ENCODE data around the gene GPR108.
"Not testable (repeated sequence)": the region's sequence is repeated elsewhere in the genome, so short reads cannot be mapped to it uniquely, and the experiment has no call there.

GPR108 gene

DNA sequence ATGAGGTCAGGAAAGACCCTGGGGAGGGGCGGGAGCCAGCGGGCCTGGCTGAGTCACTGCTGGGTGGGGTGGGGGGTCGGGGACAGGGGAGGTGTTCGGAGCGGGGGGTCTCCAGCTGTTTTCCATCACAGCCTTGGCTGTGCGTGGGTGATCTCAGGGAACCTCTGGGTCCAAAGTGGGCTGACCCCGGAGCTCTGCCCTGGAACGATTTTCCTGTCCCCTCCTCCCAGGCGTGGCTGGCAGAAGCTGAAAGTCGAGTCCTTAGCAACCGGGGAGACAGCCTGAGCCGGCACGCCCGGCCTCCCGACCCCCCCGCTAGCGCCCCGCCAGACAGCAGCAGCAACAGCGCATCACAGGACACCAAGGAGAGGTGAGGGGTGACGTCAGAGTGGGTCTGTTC lies 12.7 kb upstream of the GPR108 start:
- H3K4me3 Mint-ChIP-seq, result no peak overlapping the region
- no peaks in the 10 kb centered on the region for H3K9me3 Mint-ChIP-seq
- H3K27me3 Mint-ChIP-seq (ENCODE audit: low read depth), result no peaks in the 10 kb centered on the region
- H3K4me1 Mint-ChIP-seq (ENCODE audit: low read depth), result peaks cover 13% of the 10 kb centered on the region
- no peak overlapping the region for H3K27ac Mint-ChIP-seq
- H3K36me3 Mint-ChIP-seq (ENCODE audit: low read depth), result peaks cover 43% of the 10 kb centered on the region

DNA sequence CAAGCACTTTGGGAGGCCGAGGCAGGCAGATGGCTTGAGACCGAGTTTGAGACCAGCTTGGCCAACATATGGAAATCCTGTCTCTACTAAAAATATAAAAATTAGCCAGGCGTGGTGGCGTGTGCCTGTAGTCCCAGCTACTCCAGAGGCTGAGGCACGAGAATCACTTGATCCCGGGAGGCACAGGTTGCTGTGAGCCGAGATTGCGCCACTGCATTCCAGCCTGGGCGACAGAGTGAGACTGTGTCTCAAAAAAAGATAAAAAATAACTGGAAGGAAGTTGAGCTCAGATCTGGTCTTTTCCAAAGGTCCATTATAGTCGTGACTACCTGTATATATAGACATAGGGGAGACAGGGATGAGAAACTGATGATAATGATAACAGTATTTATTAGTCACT lies 11.2 kb upstream of the GPR108 start:
- peaks cover 44% of the 10 kb centered on the region for H3K36me3 Mint-ChIP-seq (ENCODE audit: low read depth)

GRCh38 chr19:6745965-6746364 lies 8.6 kb upstream of the GPR108 start:
- Mint-ChIP-seq H3K9me3 (no peaks in the 10 kb centered on the region), H3K36me3 (ENCODE audit: low read depth) (peaks cover 38% of the 10 kb centered on the region), H3K4me1 (ENCODE audit: low read depth) (peaks cover 19% of the 10 kb centered on the region), H3K4me3 (no peak overlapping the region), H3K27me3 (ENCODE audit: low read depth) (no peaks in the 10 kb centered on the region), H3K27ac (no peak overlapping the region)

More for the DNA sequence above, 11.2 kb upstream of the GPR108 start:
- H3K4me3 Mint-ChIP-seq; H3K27me3 Mint-ChIP-seq (ENCODE audit: low read depth); H3K27ac Mint-ChIP-seq; H3K9me3 Mint-ChIP-seq: not testable (repeated sequence)
- peaks cover 16% of the 10 kb centered on the region for H3K4me1 Mint-ChIP-seq (ENCODE audit: low read depth)

- no peak overlapping the region for H3K4me3 Mint-ChIP-seq
- peak overlapping the region; percentile 57 for H3K27ac Mint-ChIP-seq
- peaks cover 20% of the 10 kb centered on the region for H3K4me1 Mint-ChIP-seq (ENCODE audit: low read depth)
- H3K9me3 Mint-ChIP-seq, result no peaks in the 10 kb centered on the region
- peaks cover 32% of the 10 kb centered on the region for H3K36me3 Mint-ChIP-seq (ENCODE audit: low read depth)
- H3K27me3 Mint-ChIP-seq (ENCODE audit: low read depth), result no peaks in the 10 kb centered on the region
These were observed 7.3 kb upstream of the GPR108 start for GRCh38 chr19:6744381-6745301.

- Mint-ChIP-seq H3K27ac (peak overlapping the region; percentile 57), H3K36me3 (ENCODE audit: low read depth) (peaks cover 29% of the 10 kb centered on the region), H3K9me3 (no peaks in the 10 kb centered on the region)
These were observed 6.5 kb upstream of the GPR108 start for GRCh38 chr19:6743714-6744380.

GRCh38 chr19:6743066-6743465 lies 5.7 kb upstream of the GPR108 start:
- H3K27ac Mint-ChIP-seq, result no peak overlapping the region
- peaks cover 23% of the 10 kb centered on the region for H3K36me3 Mint-ChIP-seq (ENCODE audit: low read depth)
- no peak overlapping the region for H3K4me3 Mint-ChIP-seq
- no peaks in the 10 kb centered on the region for H3K27me3 Mint-ChIP-seq (ENCODE audit: low read depth)
- no peaks in the 10 kb centered on the region for H3K9me3 Mint-ChIP-seq
- peaks cover 31% of the 10 kb centered on the region for H3K4me1 Mint-ChIP-seq (ENCODE audit: low read depth)

More at GRCh38 chr19:6743714-6744380, 6.5 kb upstream of the GPR108 start:
- H3K27me3 Mint-ChIP-seq (ENCODE audit: low read depth), result no peaks in the 10 kb centered on the region
- no peak overlapping the region for H3K4me3 Mint-ChIP-seq
- H3K4me1 Mint-ChIP-seq (ENCODE audit: low read depth), result peaks cover 25% of the 10 kb centered on the region

- Mint-ChIP-seq H3K4me1 (ENCODE audit: low read depth) (peaks cover 42% of the 10 kb centered on the region), H3K27me3 (ENCODE audit: low read depth) (no peaks in the 10 kb centered on the region), H3K36me3 (ENCODE audit: low read depth) (peaks cover 25% of the 10 kb centered on the region), H3K27ac (peak overlapping the region; percentile 55), H3K9me3 (no peaks in the 10 kb centered on the region), H3K4me3 (peak overlapping the region; percentile 84)
These were observed 3.4 kb upstream of the GPR108 start for GRCh38 chr19:6740589-6741343.

DNA sequence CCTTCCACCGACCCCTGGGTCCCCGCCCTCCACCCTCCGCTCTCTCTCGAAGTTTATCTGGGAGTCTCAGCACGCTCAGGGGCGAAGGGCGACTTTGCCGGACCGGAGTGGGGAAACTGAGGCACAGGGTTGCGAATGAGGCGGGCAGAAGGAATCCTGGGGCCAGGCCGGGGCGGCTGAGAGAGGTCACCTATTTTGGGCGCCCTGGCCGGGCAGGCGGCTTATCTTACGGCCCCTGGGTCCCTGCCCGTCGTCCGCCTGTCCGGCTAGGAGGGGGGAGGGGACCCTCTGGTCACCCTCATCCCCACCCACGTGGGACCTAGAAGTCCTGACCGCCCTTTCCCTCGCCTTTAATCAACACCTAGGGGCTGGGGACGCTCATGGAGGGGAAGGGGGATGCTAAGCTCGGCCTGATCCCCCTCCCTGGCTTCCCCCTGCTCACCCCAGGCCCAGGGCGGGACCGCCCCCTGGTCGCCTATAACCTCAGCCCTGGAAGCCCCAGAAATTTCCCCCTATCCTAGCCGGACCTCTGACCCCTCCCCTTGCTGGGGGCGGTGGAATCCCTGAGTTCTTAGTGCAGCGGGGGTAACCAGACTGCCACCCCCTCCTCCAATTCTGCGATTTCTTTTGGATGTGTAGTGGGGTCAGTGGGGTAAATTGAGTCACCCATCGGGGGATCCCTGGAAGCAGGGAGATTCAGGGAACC lies 2.7 kb upstream of the GPR108 start:
- Mint-ChIP-seq H3K9me3 (no peaks in the 10 kb centered on the region), H3K27ac (peak overlapping the region; percentile 71), H3K36me3 (ENCODE audit: low read depth) (peaks cover 20% of the 10 kb centered on the region), H3K27me3 (ENCODE audit: low read depth) (no peaks in the 10 kb centered on the region), H3K4me1 (ENCODE audit: low read depth) (peaks cover 43% of the 10 kb centered on the region), H3K4me3 (peak overlapping the region; percentile 84)

- H3K36me3 Mint-ChIP-seq (ENCODE audit: low read depth), result peaks cover 20% of the 10 kb centered on the region
- H3K27ac Mint-ChIP-seq, result peak within 1 kb of the TSS; percentile 100
- no peaks in the 10 kb centered on the region for H3K9me3 Mint-ChIP-seq
- H3K4me1 Mint-ChIP-seq (ENCODE audit: low read depth), result peaks cover 43% of the 10 kb centered on the region
- H3K4me3 Mint-ChIP-seq, result peak within 1 kb of the TSS; percentile 97
- H3K27me3 Mint-ChIP-seq (ENCODE audit: low read depth), result no peaks in the 10 kb centered on the region
These were observed 2.1 kb upstream of the GPR108 start, which contains the start of gene TRIP10 for GRCh38 chr19:6739390-6739882. Gene TRIP10, plus strand, starts transcription at chr19:6739680. Its CDS starts 82 bp downstream, at chr19:6739762.

DNA sequence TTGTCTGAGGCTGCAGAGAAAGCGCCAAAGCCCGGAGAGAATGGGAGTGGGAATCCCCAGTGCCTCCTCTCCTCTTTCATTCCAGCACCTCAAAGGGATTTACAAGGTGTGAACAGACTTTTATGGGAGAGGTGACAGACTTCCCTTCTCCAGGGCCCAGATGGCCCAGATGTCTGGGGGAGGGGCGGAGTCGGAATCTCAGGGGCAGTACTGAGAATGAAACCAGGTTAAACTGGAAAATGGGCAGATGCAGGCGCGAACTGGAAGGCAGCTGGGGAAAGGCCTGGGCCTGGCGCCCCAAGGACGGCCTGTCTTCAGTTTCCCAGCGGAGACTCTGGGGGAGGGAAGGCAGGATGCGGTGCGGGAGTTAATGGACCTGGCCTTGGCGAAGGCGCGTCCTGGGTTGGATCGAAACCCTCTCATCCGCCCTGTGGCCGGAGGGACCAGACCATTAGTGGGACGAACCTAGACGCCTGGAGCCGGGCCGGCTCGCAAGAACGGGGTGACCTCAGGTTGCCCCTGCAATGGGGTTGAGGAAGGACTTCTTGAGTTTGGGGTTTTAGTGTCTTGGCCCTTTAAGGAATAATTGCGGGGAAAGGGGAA lies 1.5 kb upstream of the GPR108 start:
- H3K27ac Mint-ChIP-seq, result peak overlapping the region; percentile 100

DNA sequence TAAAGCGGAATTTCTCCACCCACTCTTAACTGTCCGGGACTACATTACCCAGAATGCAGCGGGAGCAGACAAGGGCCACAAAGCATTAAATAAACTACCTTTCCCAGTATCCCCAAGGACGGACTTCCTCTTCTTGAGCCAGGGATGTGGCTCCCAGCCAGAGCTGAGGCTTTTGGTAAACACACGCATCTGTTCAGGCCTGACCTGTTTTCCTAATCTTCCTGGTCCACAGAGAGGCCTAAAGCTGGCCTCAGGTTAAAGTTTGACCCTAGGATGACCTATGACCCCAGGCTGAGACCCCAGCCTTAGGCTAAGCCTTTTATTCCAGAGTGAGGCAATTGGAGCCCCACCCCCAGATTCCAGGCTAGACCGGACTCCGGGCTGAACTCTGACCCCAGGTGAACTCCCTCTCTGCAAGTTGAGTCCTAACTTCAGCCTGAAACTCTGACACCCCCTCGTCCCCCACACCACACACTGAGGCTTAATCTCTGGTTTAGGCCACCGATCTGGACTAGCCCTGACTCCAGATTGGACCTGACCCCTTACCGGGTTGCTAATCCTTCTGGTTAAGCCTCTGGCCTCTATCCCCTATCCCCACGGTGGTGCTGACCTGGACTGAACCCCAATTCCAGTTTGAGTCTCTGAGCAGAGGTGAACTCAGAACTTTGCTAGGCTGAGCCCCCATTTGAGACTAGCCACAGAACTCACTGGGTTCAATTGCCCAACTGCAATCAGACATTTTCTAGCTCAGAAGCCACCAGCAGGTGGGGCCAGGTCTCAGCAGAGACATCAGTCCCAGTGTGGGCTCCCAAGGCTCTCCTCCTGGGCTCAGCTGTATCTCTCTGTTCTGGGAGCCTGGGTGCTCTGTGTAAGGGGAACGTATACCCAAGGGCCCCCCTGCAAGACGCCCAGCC lies 750 bp upstream of the GPR108 start:
- Mint-ChIP-seq H3K9me3 (no peaks in the 10 kb centered on the region), H3K4me1 (ENCODE audit: low read depth) (peaks cover 38% of the 10 kb centered on the region), H3K36me3 (ENCODE audit: low read depth) (peaks cover 12% of the 10 kb centered on the region), H3K27me3 (ENCODE audit: low read depth) (no peaks in the 10 kb centered on the region), H3K27ac (peak overlapping the region; percentile 100), H3K4me3 (peak overlapping the region; percentile 97)

More for the DNA sequence above, 1.5 kb upstream of the GPR108 start:
- no peaks in the 10 kb centered on the region for H3K9me3 Mint-ChIP-seq
- peaks cover 16% of the 10 kb centered on the region for H3K36me3 Mint-ChIP-seq (ENCODE audit: low read depth)
- H3K4me3 Mint-ChIP-seq, result peak overlapping the region; percentile 97
- H3K27me3 Mint-ChIP-seq (ENCODE audit: low read depth), result no peaks in the 10 kb centered on the region
- H3K4me1 Mint-ChIP-seq (ENCODE audit: low read depth), result peaks cover 38% of the 10 kb centered on the region

DNA sequence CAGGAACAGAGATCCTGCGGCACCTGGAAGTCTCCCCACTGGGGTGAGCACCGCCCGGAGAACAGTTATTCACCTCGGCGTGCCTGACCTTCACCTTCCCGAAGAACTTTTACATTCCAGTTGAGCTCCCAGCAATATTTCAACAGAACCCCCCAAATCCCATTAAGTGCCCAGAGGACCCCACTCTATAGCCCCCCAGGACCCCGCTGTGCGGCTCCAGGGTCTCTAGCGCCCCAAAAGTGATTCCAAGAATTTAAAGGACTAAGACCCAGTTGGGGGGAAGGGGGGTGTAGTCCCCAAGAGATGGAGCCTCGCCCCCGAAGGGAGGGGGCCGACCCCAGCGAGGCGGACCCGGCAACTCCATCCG lies 480 bp downstream of the GPR108 start:
- Mint-ChIP-seq H3K27ac (peak overlapping the region; percentile 100), H3K9me3 (no peaks in the 10 kb centered on the region), H3K27me3 (ENCODE audit: low read depth) (no peaks in the 10 kb centered on the region), H3K4me1 (ENCODE audit: low read depth) (peaks cover 32% of the 10 kb centered on the region), H3K4me3 (peak overlapping the region; percentile 97), H3K36me3 (ENCODE audit: low read depth) (peaks cover 14% of the 10 kb centered on the region)

Data from T-helper 1 cell treated with Interleukin-12 subunit alpha and Interleukin-12 subunit beta and Interleukin-4 antibody, amounts not matched to agents 30 μg/mL and 1 μg/mL, for 36 hours (primary cell).